GM12892 (cell line): ENCODE measurements around the gene OSBPL8.
"Not testable (repeated sequence)": the region's sequence is repeated elsewhere in the genome, so short reads cannot be mapped to it uniquely, and the experiment has no call there.

Experiments
- DNase-seq: peaks from one replicate; pipeline ENCODE4 v3.0.0; 2011; ENCODE audit not compliant: insufficient read length
- FAIRE-seq: peaks from 2 replicates; lab custom pipeline; 2011; peaks lifted over from hg19 to GRCh38; lab: Jason Lieb, UNC
- POLR2A ChIP-seq: IDR thresholded peaks from 2 replicates; pipeline ENCODE4 v1.6.1; 2011; ENCODE audit warnings: low read depth, low read length, control low read depth
- POLR2AphosphoS5 ChIP-seq: IDR thresholded peaks from 2 replicates; pipeline ENCODE4 v1.6.1; 2011; ENCODE audit warnings: low read depth, low read length, control low read depth
- TAF1 ChIP-seq: IDR thresholded peaks from 2 replicates; pipeline ENCODE4 v1.6.1; 2011; ENCODE audit warnings: low read depth, mild to moderate bottlenecking, control low read depth, low read length, borderline replicate concordance

Gene OSBPL8

GRCh38 chr12:76480796-76481195, 78.8 kb downstream of the OSBPL8 start:
- DNase-seq: no peak

GRCh38 chr12:76478045-76478444, 81.5 kb downstream of the OSBPL8 start:
- FAIRE-seq (no peak), DNase-seq (no peak)
- TF ChIP-seq TAF1 (no peak), POLR2AphosphoS5 (no peak), POLR2A (no peak)

More at GRCh38 chr12:76480796-76481195, 78.8 kb downstream of the OSBPL8 start:
- TF ChIP-seq POLR2AphosphoS5 (no peak), POLR2A (no peak), TAF1 (no peak)
- FAIRE-seq: no peak

GRCh38 chr12:76472862-76473261, 86.7 kb downstream of the OSBPL8 start:
- DNase-seq, FAIRE-seq: not testable (repeated sequence)

- TF ChIP-seq POLR2AphosphoS5 (no peak), TAF1 (no peak)
- no peak for DNase-seq
- peak; percentile 60 for FAIRE-seq
These were observed 88.0 kb downstream of the OSBPL8 start for GRCh38 chr12:76471579-76471978.

- FAIRE-seq: peak; percentile 67
- no peak for TF ChIP-seq POLR2AphosphoS5
- no peak for TF ChIP-seq POLR2A
- no peak for TF ChIP-seq TAF1
- DNase-seq: no peak
These were observed 89.3 kb downstream of the OSBPL8 start for GRCh38 chr12:76470028-76470939.

GRCh38 chr12:76464631-76465166, 94.9 kb downstream of the OSBPL8 start:
- no peak for DNase-seq
- no peak for FAIRE-seq
- TF ChIP-seq POLR2A: no peak
- no peak for TF ChIP-seq POLR2AphosphoS5
- TF ChIP-seq TAF1: no peak

GRCh38 chr12:76462668-76463224, 96.8 kb downstream of the OSBPL8 start:
- TF ChIP-seq TAF1: no peak
- no peak for TF ChIP-seq POLR2AphosphoS5
- FAIRE-seq: no peak
- DNase-seq: no peak

- FAIRE-seq: no peak
- DNase-seq: no peak
- no peak for TF ChIP-seq POLR2AphosphoS5
- TF ChIP-seq TAF1: no peak
- TF ChIP-seq POLR2A: no peak
These were observed 98.8 kb downstream of the OSBPL8 start for GRCh38 chr12:76460807-76461206.

- FAIRE-seq: no peak
- TF ChIP-seq POLR2AphosphoS5 (no peak), TAF1 (no peak), POLR2A (no peak)
- DNase-seq: no peak
These were observed 101.8 kb downstream of the OSBPL8 start for GRCh38 chr12:76457818-76458217.

- no peak for TF ChIP-seq POLR2A
- no peak for TF ChIP-seq TAF1
- no peak for TF ChIP-seq POLR2AphosphoS5
- DNase-seq (no peak), FAIRE-seq (no peak)
These were observed 102.6 kb downstream of the OSBPL8 start for GRCh38 chr12:76457010-76457409.

GRCh38 chr12:76455582-76456345, 103.8 kb downstream of the OSBPL8 start:
- FAIRE-seq (peak; percentile 91), DNase-seq (peak; percentile 5)
- TF ChIP-seq POLR2A (no peak), POLR2AphosphoS5 (no peak), TAF1 (no peak)

- FAIRE-seq (no peak), DNase-seq (no peak)
- TF ChIP-seq POLR2AphosphoS5 (no peak), TAF1 (no peak), POLR2A (no peak)
These were observed 108.0 kb downstream of the OSBPL8 start for GRCh38 chr12:76451528-76451927.
